IMR-90 (cell line): Measurements from ENCODE around the gene IL17REL. TPM values are rescaled to one million over a fixed set of nuclear protein-coding genes. Genes with fewer than 3 reads are reported as not detected.

ENCODE experiments used
- ATAC-seq: fragments of 200-7000 bp; cut with Tn5 transposase; 2 replicates; pipeline ENCODE4 v1.9.1; 2020; ENCODE audit warnings: low read depth, mild to moderate bottlenecking, moderate library complexity
- BruUV-seq: library from RNA; stranded (reverse); fragments of 400-500 nt; replicated peaks from 2 replicates; lab custom pipeline; 2021; lab: Mats Ljungman, UMichigan
- CTCF ChIA-PET: fragments of 300-600 bp; formaldehyde crosslinking; extraction: SDS; loops from one replicate; lab custom pipeline; 2021; ENCODE audit warnings: antibody characterized with exemption; lab: Yijun Ruan, JAX
- POLR2A ChIA-PET: fragments of 300-600 bp; sonication (Branson Sonifier 250); formaldehyde crosslinking; loops from one replicate; lab custom pipeline; 2022; ENCODE audit warnings: antibody characterized with exemption; ENCODE audit not compliant: unreplicated experiment; lab: Charles Lee
- DNase-seq: peaks from one replicate; pipeline ENCODE4 v3.0.0; 2013
- H2AFZ ChIP-seq: replicated peaks from 2 replicates; pipeline ENCODE3; 2013; ENCODE audit warnings: low read length, mild to moderate bottlenecking; ENCODE audit not compliant: poor library complexity
- H2AK5ac ChIP-seq: 2 replicates; pipeline ENCODE4 v1.6.1; 2013; ENCODE audit warnings: low read depth, low read length, inconsistent platforms
- H2AK9ac ChIP-seq: replicated peaks from 2 replicates; pipeline ENCODE3; 2013; ENCODE audit warnings: mild to moderate bottlenecking, low read depth, low read length, moderate library complexity; ENCODE audit not compliant: poor library complexity
- H2BK120ac ChIP-seq: 2 replicates; pipeline ENCODE4 v1.6.1; 2013; ENCODE audit warnings: low read depth, low read length, inconsistent platforms
- H2BK15ac ChIP-seq: 3 replicates; pipeline ENCODE4 v1.6.1; 2013; ENCODE audit warnings: low read depth, low read length, inconsistent platforms
- H2BK20ac ChIP-seq: 2 replicates; pipeline ENCODE4 v1.6.1; 2013; ENCODE audit warnings: low read depth, mild to moderate bottlenecking, inconsistent platforms, low read length, moderate library complexity
- H2BK5ac ChIP-seq: 2 replicates; pipeline ENCODE4 v1.6.1; 2013; ENCODE audit warnings: mild to moderate bottlenecking, low read depth, low read length, inconsistent platforms; ENCODE audit not compliant: poor library complexity, severe bottlenecking
- H3K14ac ChIP-seq: replicated peaks from 2 replicates; pipeline ENCODE4 v1.6.1; 2013; ENCODE audit warnings: low read depth, low read length, inconsistent platforms
- H3K18ac ChIP-seq: 2 replicates; pipeline ENCODE4 v1.6.1; 2013; ENCODE audit warnings: low read depth, low read length, control low read depth
- H3K23ac ChIP-seq: 2 replicates; pipeline ENCODE4 v1.6.1; 2013; ENCODE audit warnings: low read depth, low read length, inconsistent platforms
- H3K27ac ChIP-seq: 2 replicates; pipeline ENCODE4 v1.5.1; 2013; ENCODE audit warnings: mild to moderate bottlenecking, control low read depth, low read length; ENCODE audit not compliant: insufficient read depth
- H3K27me3 ChIP-seq: 2 replicates; pipeline ENCODE4 v1.6.1; 2013; ENCODE audit warnings: low read length; ENCODE audit not compliant: control insufficient read depth, insufficient read depth
- H3K36me3 ChIP-seq: 2 replicates; pipeline ENCODE4 v1.6.1; 2013; ENCODE audit warnings: low read length, mixed read lengths; ENCODE audit not compliant: control insufficient read depth, insufficient read depth
- H3K4ac ChIP-seq: 2 replicates; pipeline ENCODE4 v1.6.1; 2013; ENCODE audit warnings: low read depth, low read length, inconsistent platforms
- H3K4me1 ChIP-seq: 2 replicates; pipeline ENCODE4 v1.6.1; 2013; ENCODE audit warnings: low read length, mixed read lengths; ENCODE audit not compliant: control insufficient read depth, insufficient read depth
- H3K4me2 ChIP-seq: 2 replicates; pipeline ENCODE4 v1.6.1; 2013; ENCODE audit warnings: low read depth, mild to moderate bottlenecking, control low read depth, low read length, moderate library complexity
- H3K4me3 ChIP-seq: 2 replicates; pipeline ENCODE4 v1.5.1; 2013; ENCODE audit warnings: low read depth, mild to moderate bottlenecking, control low read depth, low read length, moderate library complexity; ENCODE audit not compliant: insufficient read depth
- H3K56ac ChIP-seq: 2 replicates; pipeline ENCODE4 v1.6.1; 2013; ENCODE audit warnings: low read length, inconsistent platforms; ENCODE audit not compliant: insufficient read depth; ENCODE audit errors: extremely low read depth
- H3K79me1 ChIP-seq, 2 experiments: 2 replicates each; pipeline ENCODE4 v1.6.1; 2013; ENCODE audit warnings: low read length in 2 of 2, inconsistent platforms in 1 of 2, low read depth in 1 of 2
- H3K9ac ChIP-seq: 2 replicates; pipeline ENCODE4 v1.6.1; 2013; ENCODE audit warnings: low read depth, low read length, control low read depth
- H3K9me1 ChIP-seq: 2 replicates; pipeline ENCODE4 v1.6.1; 2013; ENCODE audit warnings: low read length, inconsistent platforms; ENCODE audit not compliant: insufficient read depth
- H3K9me3 ChIP-seq: 2 replicates; pipeline ENCODE4 v1.6.1; 2013; ENCODE audit warnings: low read length; ENCODE audit not compliant: control insufficient read depth, insufficient read depth
- H4K20me1 ChIP-seq: 2 replicates; pipeline ENCODE4 v1.6.1; 2013; ENCODE audit warnings: low read length, inconsistent platforms; ENCODE audit not compliant: insufficient read depth
- H4K5ac ChIP-seq: 2 replicates; pipeline ENCODE4 v1.6.1; 2013; ENCODE audit warnings: mild to moderate bottlenecking, low read depth, low read length, control low read depth
- H4K8ac ChIP-seq, 2 experiments: 2 replicates each; pipeline ENCODE4 v1.6.1; 2013; ENCODE audit warnings: low read depth in 2 of 2, low read length in 2 of 2, control low read depth in 1 of 2, inconsistent platforms in 1 of 2
- H4K91ac ChIP-seq: 2 replicates; pipeline ENCODE4 v1.6.1; 2013; ENCODE audit warnings: low read depth, low read length, inconsistent platforms; ENCODE audit not compliant: insufficient read depth
- BHLHE40 ChIP-seq: fragments of 150-350 bp; IDR thresholded peaks from 2 replicates; pipeline ENCODE4 v1.6.1; 2016; ENCODE audit warnings: mild to moderate bottlenecking, low read depth, low read length
- CHD1 ChIP-seq: IDR thresholded peaks from 2 replicates; pipeline ENCODE4 v1.6.1; 2012; ENCODE audit warnings: low read depth, low read length, improper control_type of control experiment
- FOS ChIP-seq: fragments of 150-350 bp; IDR thresholded peaks from 2 replicates; pipeline ENCODE4 v1.6.1; 2016; ENCODE audit warnings: low read depth, low read length
- MAFK ChIP-seq: IDR thresholded peaks from 2 replicates; pipeline ENCODE4 v1.6.1; 2012; ENCODE audit warnings: low read depth, low read length, improper control_type of control experiment
- MAZ ChIP-seq: IDR thresholded peaks from 2 replicates; pipeline ENCODE4 v1.6.1; 2012; ENCODE audit warnings: low read depth, mild to moderate bottlenecking, low read length, improper control_type of control experiment, moderate library complexity, borderline replicate concordance
- MXI1 ChIP-seq: IDR thresholded peaks from 2 replicates; pipeline ENCODE4 v1.6.1; 2012; ENCODE audit warnings: low read depth, mild to moderate bottlenecking, low read length, moderate library complexity, borderline replicate concordance
- NFE2L2 ChIP-seq: fragments of 150-350 bp; IDR thresholded peaks from 2 replicates; pipeline ENCODE4 v1.6.1; 2016; ENCODE audit warnings: low read depth, mild to moderate bottlenecking, low read length
- POLR2A ChIP-seq: IDR thresholded peaks from 2 replicates; pipeline ENCODE4 v1.6.1; 2012; ENCODE audit warnings: mild to moderate bottlenecking, low read depth, low read length
- RAD21 ChIP-seq: IDR thresholded peaks from 2 replicates; pipeline ENCODE4 v1.6.1; 2012; ENCODE audit warnings: low read length, improper control_type of control experiment
- RCOR1 ChIP-seq: IDR thresholded peaks from 2 replicates; pipeline ENCODE4 v1.6.1; 2012; ENCODE audit warnings: mild to moderate bottlenecking, low read length, improper control_type of control experiment; ENCODE audit not compliant: insufficient replicate concordance
- RFX5 ChIP-seq: IDR thresholded peaks from 2 replicates; pipeline ENCODE4 v1.8.0; 2012; ENCODE audit warnings: low read depth, mild to moderate bottlenecking, low read length, moderate library complexity
- WGBS, 2 experiments: methylation state at CpG; one replicate each; pipeline versions ENCODE4 v1.1.5 to v1.1.7; 2013; ENCODE audit warnings: missing lambda C conversion rate in 2 of 2; ENCODE audit not compliant: insufficient read length in 1 of 2; ENCODE audit errors: extremely low coverage in 2 of 2; 5-methylcytosine and 5-hydroxymethylcytosine counted together
- dilution Hi-C: fragments of 300-500 bp; cut with HindIII; formaldehyde crosslinking; loops from one replicate; pipeline ENCODE4 v1.14.3; 2018; ENCODE audit warnings: low sequenced_read_pairs; ENCODE audit not compliant: unreplicated experiment
- in situ Hi-C: fragments of 300-500 bp; cut with MboI; formaldehyde crosslinking; loops from 3 replicates; pipeline ENCODE4 v1.14.3; 2019; ENCODE audit warnings: low sequenced_read_pairs, inconsistent platforms, mixed read lengths
- intact Hi-C: fragments of 100-400 bp; cut with micrococcal nuclease; formaldehyde crosslinking; loops from 2 replicates; pipeline ENCODE4 v1.10.0; 2022
- polyA plus RNA-seq, 3 experiments: library from polyadenylated mRNA; depleted of rRNA; stranded (reverse); fragments of >200 nt; gene quantifications; 2 replicates each; pipeline ENCODE4 v1.2.3, GENCODE V29; 2012; ENCODE audit warnings: low replicate concordance in 1 of 3
- total RNA-seq: library from RNA; depleted of rRNA; stranded (reverse); fragments of >200 nt; gene quantifications from 2 replicates; pipeline ENCODE4 v1.2.3, GENCODE V29; 2012
- TF ChIP-seq, protein P1 (sequence below): fragments of 150-350 bp; IDR thresholded peaks from 2 replicates; pipeline ENCODE4 v1.6.1; 2016; ENCODE audit warnings: low read depth, mild to moderate bottlenecking, low read length, moderate library complexity, borderline replicate concordance
- TF ChIP-seq, protein P2 (sequence below): fragments of 150-350 bp; IDR thresholded peaks from 2 replicates; pipeline ENCODE4 v1.6.1; 2017; ENCODE audit warnings: mild to moderate bottlenecking, antibody characterized with exemption, low read length, low read depth

Gene IL17REL
- total and polyA plus RNA-seq, 2 of the 4 experiments (the other 2 are of a cell fraction): not detected

DNA sequence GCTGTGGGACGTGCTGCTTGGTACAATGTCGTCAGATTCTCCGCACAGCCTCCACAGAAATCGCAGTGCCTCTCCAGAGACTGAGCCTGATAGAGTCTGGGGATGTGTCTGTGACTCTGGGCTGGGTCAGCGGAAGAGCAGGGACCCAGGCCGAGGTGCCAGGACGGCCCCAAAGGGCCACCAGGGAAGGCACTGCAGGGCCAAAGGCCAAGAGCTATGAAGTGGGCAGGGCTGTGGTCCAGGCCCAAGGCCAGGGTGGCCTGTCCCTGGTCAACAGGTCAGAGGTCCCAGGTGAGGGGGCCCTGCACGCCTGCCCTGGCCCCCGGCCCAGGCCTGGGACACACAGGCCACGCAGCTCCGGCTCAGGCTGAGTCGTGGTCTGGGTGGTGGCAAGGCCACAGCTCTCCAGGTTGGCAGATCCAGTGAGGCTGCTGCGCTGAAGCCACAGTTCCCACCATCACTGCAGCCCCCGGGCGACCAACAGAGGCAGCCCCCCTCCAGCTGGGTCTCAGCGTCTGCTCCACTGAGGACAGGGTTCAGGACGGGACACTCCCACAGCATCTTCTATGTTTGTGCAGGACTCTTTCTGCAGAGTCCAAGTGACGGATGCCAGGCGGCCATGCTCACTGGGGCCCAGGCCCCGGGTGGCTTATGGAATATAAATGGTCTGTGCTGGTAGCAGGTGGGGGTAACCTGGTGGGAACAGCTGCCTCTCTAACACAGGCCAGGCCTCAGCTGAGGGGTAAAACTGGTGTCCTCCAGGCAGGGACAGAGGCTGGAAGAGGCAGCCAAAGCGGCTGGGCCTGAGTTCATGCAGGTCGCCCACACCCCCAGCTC lies 56.8 kb downstream of the IL17REL start (continued):
- TF ChIP-seq RCOR1: no peak

DNA sequence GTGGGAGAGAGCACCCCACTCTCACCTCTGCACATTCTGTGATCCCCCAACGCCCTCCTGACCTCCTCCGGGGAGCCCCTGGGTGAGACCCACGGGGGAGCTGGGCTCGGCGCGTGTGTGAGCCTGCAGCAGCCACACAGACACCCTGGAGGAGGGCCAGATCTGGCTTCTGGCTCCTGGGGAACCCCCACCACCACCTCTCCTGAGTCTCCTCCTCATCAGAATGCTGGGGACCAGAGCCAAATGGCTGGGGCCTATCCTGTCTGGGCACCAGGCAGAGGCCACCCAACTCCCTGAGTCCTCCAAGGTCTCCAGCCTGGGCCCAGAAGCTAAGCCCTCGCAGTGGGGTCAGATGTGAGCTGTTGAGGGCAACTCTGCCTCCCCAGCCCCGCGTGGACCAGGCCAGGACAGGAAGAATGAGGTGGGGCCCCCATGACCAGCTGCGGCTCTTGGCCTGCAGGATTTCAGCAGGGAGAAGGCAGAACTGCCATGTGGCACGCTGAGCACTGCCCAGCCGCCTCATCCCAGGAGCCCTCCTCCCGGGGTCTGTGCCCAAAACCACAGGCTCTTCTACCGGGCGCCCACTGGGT lies 57.5 kb downstream of the IL17REL start:
- CTCF ChIA-PET: no interaction called here
- peak overlapping the region; percentile 78 for H2AFZ ChIP-seq
- TF ChIP-seq MAFK: no peak
- TF ChIP-seq, protein P1, sequence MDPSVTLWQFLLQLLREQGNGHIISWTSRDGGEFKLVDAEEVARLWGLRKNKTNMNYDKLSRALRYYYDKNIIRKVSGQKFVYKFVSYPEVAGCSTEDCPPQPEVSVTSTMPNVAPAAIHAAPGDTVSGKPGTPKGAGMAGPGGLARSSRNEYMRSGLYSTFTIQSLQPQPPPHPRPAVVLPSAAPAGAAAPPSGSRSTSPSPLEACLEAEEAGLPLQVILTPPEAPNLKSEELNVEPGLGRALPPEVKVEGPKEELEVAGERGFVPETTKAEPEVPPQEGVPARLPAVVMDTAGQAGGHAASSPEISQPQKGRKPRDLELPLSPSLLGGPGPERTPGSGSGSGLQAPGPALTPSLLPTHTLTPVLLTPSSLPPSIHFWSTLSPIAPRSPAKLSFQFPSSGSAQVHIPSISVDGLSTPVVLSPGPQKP: no peak
- TF ChIP-seq POLR2A: no peak
- TF ChIP-seq CHD1: no peak
- no peak for TF ChIP-seq RFX5
- TF ChIP-seq MXI1: no peak
- TF ChIP-seq RCOR1: no peak
- no peak for TF ChIP-seq RAD21
- no peak for TF ChIP-seq FOS
- TF ChIP-seq BHLHE40: no peak
- TF ChIP-seq MAZ: no peak
- TF ChIP-seq, protein P2, sequence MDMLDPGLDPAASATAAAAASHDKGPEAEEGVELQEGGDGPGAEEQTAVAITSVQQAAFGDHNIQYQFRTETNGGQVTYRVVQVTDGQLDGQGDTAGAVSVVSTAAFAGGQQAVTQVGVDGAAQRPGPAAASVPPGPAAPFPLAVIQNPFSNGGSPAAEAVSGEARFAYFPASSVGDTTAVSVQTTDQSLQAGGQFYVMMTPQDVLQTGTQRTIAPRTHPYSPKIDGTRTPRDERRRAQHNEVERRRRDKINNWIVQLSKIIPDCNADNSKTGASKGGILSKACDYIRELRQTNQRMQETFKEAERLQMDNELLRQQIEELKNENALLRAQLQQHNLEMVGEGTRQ: no peak
- TF ChIP-seq NFE2L2: no peak

More for the DNA sequence above, 57.5 kb downstream of the IL17REL start:
- Histone ChIP-seq H2AK5ac (peak overlapping the region; percentile 48; the same call in 1 of the 2 replicates), H3K27ac (no peak overlapping the region), H2AK9ac (peak overlapping the region; percentile 85), H4K8ac (peak overlapping the region in 1 of 2 experiments; percentile 55; a peak in 1 of 4 replicates), H3K9me3 (no peaks in the 10 kb centered on the region), H4K5ac (no peak overlapping the region), H3K18ac (no peak overlapping the region), H3K4me3 (no peak overlapping the region), H3K9ac (no peak overlapping the region), H3K36me3 (no peaks in the 10 kb centered on the region), H3K23ac (no peak overlapping the region), H4K91ac (0 out of 2 replicates have a peak overlapping the region, but pooled peaks have one; percentile 54), H3K9me1 (peaks cover 27% of the 10 kb centered on the region), H3K4ac (peak overlapping the region; percentile 68; the same call in 1 of the 2 replicates), H3K4me1 (peaks cover 44% of the 10 kb centered on the region), H2BK15ac (peak overlapping the region; percentile 45; the same call in 2 of the 3 replicates), H3K56ac (no peak overlapping the region), H2BK5ac (no peak overlapping the region), H2BK20ac (peak overlapping the region; percentile 37; the same call in 1 of the 2 replicates), H3K4me2 (no peak overlapping the region), H4K20me1 (no peaks in the 10 kb centered on the region), H3K79me1 (peaks cover 4 to 11% of the 10 kb centered on the region in 2 experiments; a peak in 2 of 4 replicates), H3K14ac (no peak overlapping the region), H3K27me3 (no peaks in the 10 kb centered on the region), H2BK120ac (peak overlapping the region; percentile 94)
- in situ Hi-C loops (no loop called here), dilution Hi-C loops (no loop called here), intact Hi-C loops (no loop called here)
- ATAC-seq (no peak), DNase-seq (no peak)
- POLR2A ChIA-PET: no interaction called here
- 75% methylated on average over 9 of the region's 15 CpGs; no CpG with 5 or more reads in 1 of the 2 experiments for WGBS, 2 experiments
- no TSS peak for BruUV-seq
